HTR-8/SVneo (cell line): ENCODE data around the gene IFITM2.

Experiments
- DNase-seq: peaks from one replicate; pipeline ENCODE4 v3.0.0; 2011; ENCODE audit warnings: low spot score, mixed read lengths; ENCODE audit not compliant: insufficient read length
- FAIRE-seq: peaks from 2 replicates; lab custom pipeline; 2011; peaks lifted over from hg19 to GRCh38; lab: Jason Lieb, UNC

The IFITM2 gene

GRCh38 chr11:291281-292210 lies 16.1 kb upstream of the IFITM2 start:
- no peak for FAIRE-seq
- DNase-seq, result no peak

GRCh38 chr11:292211-293121 lies 15.2 kb upstream of the IFITM2 start:
- DNase-seq (no peak), FAIRE-seq (no peak)

GRCh38 chr11:293271-293851 lies 14.3 kb upstream of the IFITM2 start:
- no peak for DNase-seq
- no peak for FAIRE-seq

- FAIRE-seq (no peak), DNase-seq (no peak)
Observed at GRCh38 chr11:293852-294661, 13.6 kb upstream of the IFITM2 start.

- no peak for FAIRE-seq
Observed at GRCh38 chr11:294780-295179, 12.8 kb upstream of the IFITM2 start.

GRCh38 chr11:295351-296170 lies 12.1 kb upstream of the IFITM2 start:
- DNase-seq (no peak), FAIRE-seq (no peak)

More at GRCh38 chr11:294780-295179, 12.8 kb upstream of the IFITM2 start:
- DNase-seq, result no peak

GRCh38 chr11:296171-297050 lies 11.2 kb upstream of the IFITM2 start:
- DNase-seq (no peak), FAIRE-seq (no peak)

GRCh38 chr11:297051-297585 lies 10.5 kb upstream of the IFITM2 start:
- FAIRE-seq, result no peak
- no peak for DNase-seq

- FAIRE-seq (no peak), DNase-seq (no peak)
Observed at GRCh38 chr11:297586-298405, 9.8 kb upstream of the IFITM2 start.

GRCh38 chr11:298406-299065 lies 9.1 kb upstream of the IFITM2 start:
- DNase-seq, result no peak
- FAIRE-seq, result no peak

- DNase-seq, result no peak
- no peak for FAIRE-seq
Observed at GRCh38 chr11:299081-299891, 8.3 kb upstream of the IFITM2 start, which contains the start of gene IFITM5. TSS of gene IFITM5 (minus strand) at chr11:299526. CDS start at chr11:299490, 36 bp downstream.

- DNase-seq (no peak), FAIRE-seq (no peak)
Observed at GRCh38 chr11:299951-300735, 7.5 kb upstream of the IFITM2 start.

GRCh38 chr11:303363-303762 lies 4.3 kb upstream of the IFITM2 start:
- no peak for FAIRE-seq
- DNase-seq, result no peak

GRCh38 chr11:304061-304506 lies 3.5 kb upstream of the IFITM2 start:
- DNase-seq (no peak), FAIRE-seq (no peak)
